GM23248 (cell line): ENCODE results near the gene CRLF3. TPM values are rescaled to one million over a fixed set of nuclear protein-coding genes. Genes with fewer than 3 reads are reported as not detected.

Experiments
- DNase-seq: peaks from one replicate; pipeline ENCODE4 v3.0.0-alpha.2; 2015
- H2AFZ ChIP-seq: fragments of 200-600 bp; sonication (generic); 2 replicates; pipeline ENCODE4 v1.6.1; 2016; ENCODE audit warnings: antibody characterized with exemption
- H3F3A ChIP-seq: fragments of 200-600 bp; sonication (generic); 2 replicates; pipeline ENCODE4 v1.6.1; 2016; ENCODE audit warnings: mild to moderate bottlenecking, antibody characterized with exemption, mixed run types; ENCODE audit not compliant: insufficient read depth
- H3K27ac ChIP-seq: fragments of 200-600 bp; sonication (generic); 2 replicates; pipeline ENCODE4 v1.5.1; 2016; ENCODE audit warnings: mild to moderate bottlenecking
- H3K27me3 ChIP-seq: fragments of 200-600 bp; sonication (generic); replicated peaks from 2 replicates; pipeline ENCODE4 v1.6.1; 2016; ENCODE audit warnings: mild to moderate bottlenecking; ENCODE audit not compliant: insufficient read depth
- H3K36me3 ChIP-seq: fragments of 200-600 bp; sonication (generic); 2 replicates; pipeline ENCODE4 v1.6.1; 2016; ENCODE audit warnings: low read depth, mild to moderate bottlenecking
- H3K4me1 ChIP-seq: fragments of 200-600 bp; sonication (generic); 2 replicates; pipeline ENCODE4 v1.6.1; 2016; ENCODE audit warnings: mild to moderate bottlenecking; ENCODE audit not compliant: insufficient read depth
- H3K4me2 ChIP-seq: fragments of 200-600 bp; sonication (generic); one replicate; pipeline ENCODE4 v1.6.1; 2016; ENCODE audit warnings: mild to moderate bottlenecking; ENCODE audit not compliant: unreplicated experiment
- H3K4me3 ChIP-seq: fragments of 200-600 bp; sonication (generic); 2 replicates; pipeline ENCODE4 v1.5.1; 2016; ENCODE audit warnings: mild to moderate bottlenecking
- H3K79me2 ChIP-seq: fragments of 200-600 bp; sonication (generic); 2 replicates; pipeline ENCODE4 v1.6.1; 2016; ENCODE audit warnings: mild to moderate bottlenecking; ENCODE audit not compliant: insufficient read depth
- H3K9ac ChIP-seq: fragments of 200-600 bp; sonication (generic); 2 replicates; pipeline ENCODE4 v1.6.1; 2016; ENCODE audit warnings: mild to moderate bottlenecking
- H3K9me2 ChIP-seq: fragments of 200-600 bp; sonication (generic); 2 replicates; pipeline ENCODE4 v1.6.1; 2016; ENCODE audit warnings: mixed run types, mild to moderate bottlenecking, moderate library complexity; ENCODE audit not compliant: insufficient read depth
- H3K9me3 ChIP-seq: fragments of 200-600 bp; sonication (generic); one replicate; pipeline ENCODE4 v1.6.1; 2017; ENCODE audit warnings: low read depth
- H4K20me1 ChIP-seq: fragments of 200-600 bp; sonication (generic); 2 replicates; pipeline ENCODE4 v1.6.0; 2016; ENCODE audit not compliant: insufficient read depth
- EZH2 ChIP-seq: fragments of 200-600 bp; sonication (generic); IDR thresholded peaks from 2 replicates; pipeline ENCODE4 v1.6.1; 2018; ENCODE audit warnings: antibody characterized with exemption, mild to moderate bottlenecking; ENCODE audit not compliant: insufficient read depth, poor library complexity, severe bottlenecking
- EZH2phosphoT487 ChIP-seq: fragments of 200-600 bp; sonication (generic); IDR thresholded peaks from 2 replicates; pipeline ENCODE4 v1.6.1; 2018; ENCODE audit warnings: antibody characterized with exemption, moderate library complexity, mild to moderate bottlenecking, low read depth; ENCODE audit not compliant: insufficient read depth
- WGBS, 2 experiments: methylation state at CpG; one replicate each; pipeline ENCODE4 v1.1.6; 2015 to 2017; ENCODE audit warnings: low lambda C conversion rate in 2 of 2, low coverage in 1 of 2; ENCODE audit errors: missing lambda C conversion rate in 2 of 2; 5-methylcytosine and 5-hydroxymethylcytosine counted together
- in situ Hi-C: fragments of 300-500 bp; cut with MboI; formaldehyde crosslinking; loops from 2 replicates; pipeline ENCODE4 v1.15.0; 2020
- polyA plus RNA-seq: library from polyadenylated mRNA; unstranded; fragments of >200 nt; fragmentation: Nextera tagmentation; extraction: Ambion mirVana; gene quantifications from 2 replicates; pipeline ENCODE4 v1.2.1, GENCODE V29; 2016
- total RNA-seq: library from RNA; depleted of rRNA; stranded (reverse); fragments of >200 nt; shearing (Covaris generic); gene quantifications from 2 replicates; pipeline ENCODE4 v1.2.3, GENCODE V29; 2014; rRNA removed

CRLF3 gene, protein sequence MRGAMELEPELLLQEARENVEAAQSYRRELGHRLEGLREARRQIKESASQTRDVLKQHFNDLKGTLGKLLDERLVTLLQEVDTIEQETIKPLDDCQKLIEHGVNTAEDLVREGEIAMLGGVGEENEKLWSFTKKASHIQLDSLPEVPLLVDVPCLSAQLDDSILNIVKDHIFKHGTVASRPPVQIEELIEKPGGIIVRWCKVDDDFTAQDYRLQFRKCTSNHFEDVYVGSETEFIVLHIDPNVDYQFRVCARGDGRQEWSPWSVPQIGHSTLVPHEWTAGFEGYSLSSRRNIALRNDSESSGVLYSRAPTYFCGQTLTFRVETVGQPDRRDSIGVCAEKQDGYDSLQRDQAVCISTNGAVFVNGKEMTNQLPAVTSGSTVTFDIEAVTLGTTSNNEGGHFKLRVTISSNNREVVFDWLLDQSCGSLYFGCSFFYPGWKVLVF
- total RNA-seq: 14.4 and 18.6 TPM in 2 replicates
- polyA plus RNA-seq: 13.2 and 13.6 TPM in 2 replicates

DNA sequence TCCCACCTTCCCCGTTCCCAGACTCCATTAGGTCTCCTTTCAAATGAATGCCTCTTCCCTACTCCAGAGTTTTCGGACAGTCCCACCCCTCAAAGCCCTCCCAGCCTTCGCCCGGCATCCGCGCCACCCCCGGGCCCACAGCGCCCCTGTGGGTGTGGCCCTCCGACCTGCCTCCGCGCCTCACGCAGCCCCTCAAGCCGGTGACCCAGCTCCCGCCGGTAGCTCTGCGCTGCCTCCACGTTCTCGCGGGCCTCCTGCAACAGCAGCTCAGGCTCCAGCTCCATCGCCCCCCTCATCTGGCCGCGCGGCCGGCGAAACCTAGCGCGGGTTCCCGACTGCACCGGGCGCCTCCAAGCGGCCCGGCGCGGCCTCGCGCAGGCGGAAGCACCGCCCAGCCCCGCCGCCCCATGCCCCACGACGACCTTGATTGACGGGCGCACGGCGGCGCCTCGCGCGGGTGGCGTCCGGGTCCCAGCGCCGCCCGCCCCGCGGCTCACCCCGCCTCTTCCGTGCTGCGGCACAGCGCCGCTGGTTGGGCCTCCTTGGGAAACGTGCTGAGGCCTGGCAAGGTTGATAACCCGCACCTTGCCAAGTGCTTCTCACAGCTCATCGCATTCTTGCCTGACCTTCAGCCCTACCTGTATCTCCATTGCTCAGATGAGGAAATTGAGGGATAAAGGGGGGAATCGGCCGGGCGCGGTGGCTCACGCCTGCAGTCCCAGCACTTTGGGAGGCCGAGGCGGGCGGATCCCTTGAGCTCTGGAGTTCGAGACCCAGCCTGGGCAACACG, at the start of gene CRLF3:
Gene CRLF3 (minus strand): TSS at position 337 of the 790 bp plus-strand sequence. CDS start 41 bp downstream, at position 296.
- peaks cover 12% of the 10 kb centered on the region for H3K4me1 ChIP-seq
- no peaks in the 10 kb centered on the region for H3K27me3 ChIP-seq
- TF ChIP-seq EZH2phosphoT487 (no peak), EZH2 (no peak)
- in situ Hi-C loops: no loop called here
- H3K4me3 ChIP-seq: peak within 1 kb of the TSS; percentile 97
- H3K36me3 ChIP-seq: no peaks in the 10 kb centered on the region
- H2AFZ ChIP-seq: peak within 1 kb of the TSS; percentile 99
- DNase-seq: peak; percentile 97
- peaks cover 48% of the 10 kb centered on the region for H3K79me2 ChIP-seq
- H3K9me3 ChIP-seq: no peaks in the 10 kb centered on the region
- WGBS, 2 experiments: 5 to 11% methylated on average over 46 to 59 of the region's 75 CpGs
- no peaks in the 10 kb centered on the region for H3K9me2 ChIP-seq
- H4K20me1 ChIP-seq: no peaks in the 10 kb centered on the region
- H3K27ac ChIP-seq: peak within 1 kb of the TSS; percentile 55
- peak within 1 kb of the TSS; percentile 80 for H3K4me2 ChIP-seq
- peak within 1 kb of the TSS; percentile 88 for H3K9ac ChIP-seq
- H3F3A ChIP-seq: peaks cover 13% of the 10 kb centered on the region; the same call in 1 of the 2 replicates

DNA sequence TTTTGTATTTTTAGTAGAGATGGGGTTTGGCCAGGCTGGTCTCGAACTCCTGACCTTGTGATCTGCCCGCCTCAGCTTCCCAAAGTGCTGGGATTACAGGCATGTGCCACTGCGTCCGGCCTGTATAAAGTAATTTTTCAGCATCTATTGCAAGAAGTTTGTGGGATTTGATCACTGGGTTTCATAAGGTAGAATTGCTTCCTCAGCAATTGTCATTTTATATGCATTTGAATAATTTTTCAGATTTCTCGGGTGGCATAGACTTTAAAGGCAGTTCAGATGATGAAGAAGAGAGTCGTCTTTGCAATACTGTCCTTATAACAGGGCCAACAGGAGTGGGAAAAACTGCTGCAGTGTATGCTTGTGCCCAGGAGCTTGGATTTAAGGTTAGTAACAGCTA, 44.5 kb upstream of the CRLF3 start:
- Histone ChIP-seq H3K9ac (no peak overlapping the region), H3K79me2 (no peaks in the 10 kb centered on the region), H3K4me3 (no peak overlapping the region), H3K9me2 (no peaks in the 10 kb centered on the region), H3K9me3 (no peaks in the 10 kb centered on the region), H3K4me1 (no peaks in the 10 kb centered on the region), H3K4me2 (no peak overlapping the region), H3K36me3 (peaks cover 4% of the 10 kb centered on the region; the same call in 1 of the 2 replicates), H2AFZ (no peak overlapping the region), H3K27ac (no peak overlapping the region), H4K20me1 (no peaks in the 10 kb centered on the region), H3K27me3 (no peaks in the 10 kb centered on the region), H3F3A (no peaks in the 10 kb centered on the region)
- TF ChIP-seq EZH2phosphoT487: no peak
- no peak for TF ChIP-seq EZH2
- WGBS, 2 experiments: 92 to 94% methylated on average over 6 of the region's 6 CpGs
- in situ Hi-C loops: no loop called here
- DNase-seq: no peak

DNA sequence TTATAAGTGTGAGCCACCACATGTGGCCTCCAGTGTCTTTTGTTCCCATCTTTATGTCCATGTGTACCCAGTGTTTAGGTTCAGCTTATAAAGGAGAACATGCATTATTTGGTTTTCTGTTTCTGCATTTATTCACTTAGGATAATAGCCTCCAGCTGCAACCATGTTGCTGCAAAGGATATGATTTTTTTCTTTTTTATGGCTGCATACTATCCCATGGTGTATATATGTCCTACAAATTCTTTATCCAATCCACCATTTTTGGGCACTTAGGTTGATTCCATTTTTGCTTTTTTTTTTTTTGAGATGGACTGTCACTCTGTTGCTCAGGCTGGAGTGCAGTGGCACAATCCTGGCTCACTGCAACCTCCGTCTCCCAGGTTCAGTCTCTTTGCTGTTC, 40.1 kb upstream of the CRLF3 start:
- Histone ChIP-seq H3K79me2 (no peaks in the 10 kb centered on the region), H3K4me1 (no peaks in the 10 kb centered on the region), H3K4me2 (no peak overlapping the region), H3F3A (no peaks in the 10 kb centered on the region), H3K36me3 (peaks cover 4% of the 10 kb centered on the region; the same call in 1 of the 2 replicates), H3K27me3 (no peaks in the 10 kb centered on the region), H3K9me2 (no peaks in the 10 kb centered on the region), H4K20me1 (no peaks in the 10 kb centered on the region), H3K4me3 (no peak overlapping the region), H3K27ac (no peak overlapping the region), H2AFZ (no peak overlapping the region), H3K9ac (no peak overlapping the region), H3K9me3 (no peaks in the 10 kb centered on the region)
- 100% methylated on average over 1 of the region's 1 CpG for WGBS, 2 experiments
- in situ Hi-C loops: no loop called here
- TF ChIP-seq EZH2phosphoT487 (no peak), EZH2 (no peak)
- DNase-seq: no peak

DNA sequence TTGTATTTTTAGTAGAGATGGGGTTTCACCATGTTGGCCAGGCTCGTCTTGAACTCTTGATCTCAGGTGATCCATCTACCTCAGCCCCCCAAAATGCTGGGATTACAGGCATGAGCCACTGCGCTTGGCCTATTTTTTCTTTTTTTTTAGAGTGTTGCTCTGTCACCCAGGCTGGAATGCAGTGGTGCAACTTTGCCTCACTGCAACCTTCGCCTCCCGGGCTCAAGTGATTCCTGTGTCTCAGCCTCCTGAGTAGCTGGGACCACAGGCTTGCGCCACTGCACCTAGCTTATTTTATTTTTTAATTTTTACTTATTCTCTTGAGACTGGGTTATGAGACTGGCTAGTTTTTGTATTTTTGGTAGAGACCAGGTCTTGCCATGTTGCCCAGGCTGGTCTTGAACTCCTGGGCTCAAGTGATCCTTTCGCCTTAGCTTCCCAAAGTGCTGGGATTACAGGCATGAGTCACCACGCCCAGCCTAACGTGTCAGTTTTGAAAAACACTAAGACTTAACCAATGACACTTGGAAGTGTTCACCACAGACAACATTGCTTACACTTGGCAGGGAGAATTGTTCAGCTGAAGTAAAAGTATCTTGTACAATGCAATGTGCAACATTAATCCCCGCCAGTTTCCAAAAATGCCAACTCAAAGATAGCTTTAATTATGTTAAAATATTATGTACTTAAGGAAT, 34.2 kb upstream of the CRLF3 start:
- Histone ChIP-seq H3K4me2 (no peak overlapping the region), H3K79me2 (no peaks in the 10 kb centered on the region), H3K36me3 (no peaks in the 10 kb centered on the region), H3K27ac (no peak overlapping the region), H3K9me2 (no peaks in the 10 kb centered on the region), H3K4me3 (no peak overlapping the region), H3K9me3 (no peaks in the 10 kb centered on the region), H3F3A (no peaks in the 10 kb centered on the region), H3K9ac (no peak overlapping the region), H2AFZ (no peak overlapping the region), H3K27me3 (no peaks in the 10 kb centered on the region), H3K4me1 (no peaks in the 10 kb centered on the region), H4K20me1 (no peaks in the 10 kb centered on the region)
- no peak for TF ChIP-seq EZH2phosphoT487
- TF ChIP-seq EZH2: no peak
- peak; percentile 20 for DNase-seq
- WGBS, 2 experiments: 85 to 88% methylated on average over 9 of the region's 9 CpGs
- in situ Hi-C loops: no loop called here
